Measurements from ENCODE around the gene ACAN.

ACAN gene

GRCh38 chr15:88802250-88802990 is 816 bp upstream of the ACAN start:
- DNase-seq, result no peak

DNA sequence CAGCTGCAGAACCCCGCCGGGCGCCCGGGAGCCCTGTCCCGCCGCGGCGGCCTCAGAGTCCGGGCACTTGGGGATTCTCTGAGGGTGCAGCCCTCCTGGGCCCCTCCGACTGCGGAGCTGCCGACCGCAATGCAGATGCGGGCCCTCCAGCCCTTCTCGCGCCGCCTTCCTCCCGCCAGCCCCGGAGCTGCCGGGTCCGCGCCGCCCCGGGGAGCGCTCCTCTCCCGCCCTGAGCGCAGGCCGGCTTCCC is 320 bp upstream of the ACAN start:
- no peak for DNase-seq

GRCh38 chr15:88803920-88804247 is 648 bp downstream of the ACAN start:
- no peak for DNase-seq

- no peak for DNase-seq
Observed at GRCh38 chr15:88804257-88804656, 1.0 kb downstream of the ACAN start.

DNA sequence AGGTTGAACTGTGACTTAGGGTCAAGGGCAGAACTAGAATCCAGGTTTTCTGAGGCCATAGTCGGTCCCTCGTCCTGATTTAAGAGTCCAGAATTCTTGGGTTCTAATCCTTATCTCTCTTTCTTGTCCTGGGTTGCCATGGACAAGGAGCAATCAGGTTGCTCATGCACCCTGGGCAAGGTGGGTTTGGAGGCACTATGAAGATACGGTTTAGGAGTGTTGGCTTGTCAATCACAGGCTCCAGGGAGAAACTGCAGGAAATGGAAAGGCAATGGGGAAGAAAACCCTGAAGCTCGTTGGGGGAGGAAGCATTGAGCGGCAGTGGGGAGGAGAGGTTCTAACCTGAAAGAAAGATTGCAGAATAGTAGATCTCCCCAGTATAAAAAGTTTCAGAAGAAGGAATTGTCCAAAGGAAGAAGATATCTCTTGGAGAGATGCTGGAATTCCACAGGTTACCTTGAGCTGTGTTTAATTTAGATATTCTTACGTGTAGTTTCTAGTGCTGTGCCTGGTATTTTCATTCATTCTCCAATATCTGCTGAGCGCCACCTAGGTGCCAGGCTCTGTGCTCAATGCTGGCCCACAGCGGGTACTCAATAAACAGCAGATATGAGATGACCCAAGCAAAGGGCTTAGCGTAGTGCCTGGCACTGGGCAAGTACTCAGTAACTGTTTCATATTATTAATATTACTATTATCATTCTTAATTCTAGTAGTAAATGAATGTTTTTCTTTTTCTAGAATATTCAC is 2.0 kb downstream of the ACAN start:
- DNase-seq, result no peak

GRCh38 chr15:88810446-88810845 is 7.2 kb downstream of the ACAN start:
- no peak for DNase-seq

DNA sequence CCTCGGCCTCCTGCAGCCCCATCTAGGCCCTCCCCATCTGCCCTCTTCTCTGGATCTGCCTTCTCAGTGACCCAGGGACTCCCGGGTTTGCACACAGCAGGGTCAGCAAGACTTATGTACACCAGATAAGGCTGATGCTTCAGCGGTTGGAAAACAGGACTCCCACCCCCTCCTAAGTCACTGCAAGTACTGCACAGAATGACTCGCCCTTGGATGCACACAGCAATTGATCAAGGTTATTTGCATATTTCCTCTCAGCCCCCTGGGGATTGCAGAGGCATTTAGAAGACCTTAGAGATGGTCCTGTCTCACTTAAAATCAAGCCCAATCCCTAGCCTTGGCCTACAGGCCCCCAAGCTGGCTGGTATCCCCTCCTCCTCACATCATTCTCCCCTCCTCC is 8.9 kb downstream of the ACAN start:
- DNase-seq, result no peak

DNA sequence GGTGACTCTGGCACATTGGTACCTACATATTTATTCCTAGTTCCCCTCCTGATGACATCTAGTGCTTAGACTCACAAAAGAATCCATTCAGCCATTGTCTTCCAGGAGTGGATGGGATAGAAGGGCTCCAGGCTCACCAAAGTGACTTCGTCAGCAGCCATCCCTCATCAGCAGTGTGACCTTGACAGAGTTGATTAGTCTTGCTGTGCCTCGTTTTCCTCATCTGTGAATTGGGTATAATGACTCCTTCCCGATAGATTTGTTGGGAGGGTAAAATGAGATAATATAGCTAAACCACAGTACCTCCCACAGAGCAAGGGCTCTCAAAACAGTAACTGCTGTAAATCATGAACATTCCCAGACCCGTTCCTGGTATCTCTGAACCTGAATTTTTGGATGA is 10.7 kb downstream of the ACAN start:
- DNase-seq, result no peak

- no peak for DNase-seq
Observed at GRCh38 chr15:88814393-88814792, 11.2 kb downstream of the ACAN start.

- no peak for DNase-seq
Observed at GRCh38 chr15:88818920-88819319, 15.7 kb downstream of the ACAN start.

DNA sequence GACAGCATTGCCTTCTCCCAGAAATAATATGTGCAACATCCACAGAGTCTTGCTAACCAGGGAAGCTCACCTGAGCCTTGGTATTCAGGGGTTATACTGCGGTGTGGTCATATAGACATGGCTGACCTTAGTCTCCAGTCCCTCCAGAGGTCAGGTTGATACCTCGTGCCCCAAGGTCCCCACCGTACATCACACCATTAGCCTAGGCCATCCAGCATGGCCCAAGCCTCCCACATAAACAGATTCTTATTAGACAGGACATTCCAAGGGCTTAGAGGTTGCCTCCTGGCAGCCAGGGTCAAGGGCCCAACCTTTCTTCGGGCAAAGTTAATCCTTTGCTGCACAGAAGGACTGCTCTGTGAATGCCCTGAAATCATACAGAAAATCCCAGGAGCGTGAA is 18.8 kb downstream of the ACAN start:
- DNase-seq, result no peak

DNA sequence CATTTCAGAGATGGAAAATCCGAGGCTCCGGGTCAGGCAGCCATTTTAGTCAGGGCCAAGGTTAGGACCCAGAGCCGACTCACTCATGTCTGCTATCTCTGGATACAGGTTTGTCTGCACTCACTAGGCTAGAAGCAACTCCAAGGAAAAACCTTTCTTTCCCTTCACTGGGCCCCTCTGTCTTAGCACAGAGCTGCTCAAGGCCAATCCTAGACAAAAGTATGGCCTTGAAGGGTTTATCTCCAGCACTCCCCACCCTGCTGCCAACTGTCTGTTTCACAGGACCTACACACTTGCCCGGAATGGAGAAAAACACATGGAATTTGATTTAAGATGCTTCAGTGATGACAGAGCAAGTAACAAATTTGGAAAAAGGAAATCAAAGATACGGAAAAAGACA is 25.6 kb downstream of the ACAN start:
- DNase-seq, result no peak

DNA sequence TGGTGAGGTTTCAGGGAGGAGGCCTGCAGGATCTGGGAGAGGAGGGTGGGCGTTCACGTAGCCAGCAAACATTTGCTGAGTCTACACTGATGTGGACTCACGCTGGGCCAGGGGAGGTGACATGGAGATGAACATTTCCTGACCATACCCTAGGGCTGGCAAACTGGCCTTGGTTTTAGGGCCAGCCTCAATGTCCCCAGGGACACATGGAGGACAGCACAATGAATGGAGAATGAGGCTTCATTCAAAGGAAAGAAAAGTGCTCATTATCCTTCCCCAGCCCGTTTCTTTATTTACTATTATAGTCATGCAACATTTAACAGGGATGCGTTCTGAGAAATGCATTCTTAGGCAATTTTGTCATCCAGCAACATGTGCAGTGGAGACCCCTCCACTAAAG is 26.8 kb downstream of the ACAN start:
- no peak for DNase-seq

DNA sequence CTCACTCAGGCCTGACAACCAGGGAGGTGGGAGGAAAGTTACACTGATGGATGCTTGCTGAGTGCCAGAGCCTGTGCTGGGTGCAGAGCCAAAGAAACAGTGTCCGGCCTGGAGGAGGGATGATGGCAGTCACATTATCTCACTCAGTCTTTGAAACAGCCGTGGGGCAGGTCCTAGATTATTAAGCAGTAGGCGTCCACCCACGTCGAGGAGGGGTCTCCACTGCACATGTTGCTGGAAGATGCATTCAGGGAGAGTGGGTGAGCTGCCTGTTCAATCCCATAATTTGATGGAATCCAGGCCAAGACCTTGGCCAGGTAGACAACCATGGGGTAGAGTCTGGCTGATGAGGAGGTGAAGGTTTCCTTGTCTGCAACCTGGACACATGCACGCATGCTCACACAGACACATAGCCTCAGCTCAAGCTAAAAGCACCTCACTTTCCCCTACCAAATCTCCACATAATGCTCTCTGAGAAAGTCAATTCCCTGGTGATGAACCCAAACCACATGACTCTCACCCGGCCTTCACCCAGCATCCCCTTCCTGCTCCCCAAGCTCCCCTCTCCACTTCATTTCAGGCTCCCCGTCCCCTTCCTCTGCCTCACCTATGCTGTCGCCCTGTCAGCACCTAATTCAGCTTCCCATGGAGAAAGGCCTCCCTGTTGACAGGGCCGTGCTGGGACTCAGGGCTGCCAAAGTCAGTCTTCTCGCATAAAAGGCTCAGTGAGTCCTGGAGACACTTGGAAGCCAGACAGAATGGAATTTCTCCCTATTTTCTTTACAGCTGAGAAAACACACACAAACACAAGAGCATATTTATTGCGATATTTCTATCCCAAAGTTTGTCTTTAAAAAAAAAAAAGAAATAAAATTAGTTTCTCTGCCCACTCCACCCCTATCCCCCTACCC is 29.8 kb downstream of the ACAN start:
- DNase-seq, result no peak

GRCh38 chr15:88833731-88834100 is 30.5 kb downstream of the ACAN start:
- DNase-seq, result no peak

DNA sequence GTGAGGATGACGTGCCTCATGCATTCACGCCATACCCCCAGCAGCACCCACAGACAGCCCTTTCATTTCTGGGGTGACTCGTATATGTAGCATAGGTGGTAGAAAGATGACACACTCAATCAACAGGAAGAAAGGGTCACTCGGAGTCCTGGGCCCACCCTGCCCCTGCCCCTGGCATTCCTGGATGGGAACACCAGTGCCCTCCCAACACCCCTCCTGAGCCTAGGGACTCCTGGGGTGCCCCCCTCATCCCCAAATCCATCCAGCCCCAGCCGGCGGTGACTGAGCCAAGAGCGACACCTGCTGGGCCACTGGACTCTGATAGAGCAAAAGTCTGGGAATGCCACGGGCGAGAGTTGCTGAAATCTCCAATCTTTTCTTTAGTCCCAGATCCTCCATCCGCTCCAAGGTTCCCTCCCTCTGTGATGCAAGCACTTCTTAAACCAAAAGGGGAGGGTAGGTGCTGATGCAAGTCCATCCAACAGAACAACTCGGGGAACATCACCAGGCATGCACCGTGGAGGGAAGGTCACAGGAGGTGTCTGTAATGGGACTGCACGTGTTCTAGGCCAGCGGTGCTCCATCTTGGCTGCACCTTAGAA is 31.1 kb downstream of the ACAN start:
- DNase-seq, result peak; percentile 5

DNA sequence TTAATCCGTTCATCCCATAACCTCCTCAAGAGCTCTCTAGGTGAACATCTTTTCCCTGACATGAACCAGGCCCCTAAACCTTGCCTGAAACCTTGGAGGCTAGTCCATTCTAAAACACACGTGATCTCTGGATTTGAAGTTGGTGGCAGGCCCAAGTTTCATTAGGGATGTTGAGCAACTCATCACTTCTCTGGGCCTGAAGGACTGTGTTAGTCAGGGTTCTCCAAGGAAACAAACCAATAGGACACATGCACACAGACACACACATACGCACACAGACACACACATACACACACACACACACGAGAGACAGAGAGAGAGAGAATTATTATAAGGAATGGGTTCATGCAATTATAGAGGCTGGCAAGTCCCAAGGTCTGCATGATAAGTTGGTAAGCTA is 31.9 kb downstream of the ACAN start:
- no peak for DNase-seq

DNA sequence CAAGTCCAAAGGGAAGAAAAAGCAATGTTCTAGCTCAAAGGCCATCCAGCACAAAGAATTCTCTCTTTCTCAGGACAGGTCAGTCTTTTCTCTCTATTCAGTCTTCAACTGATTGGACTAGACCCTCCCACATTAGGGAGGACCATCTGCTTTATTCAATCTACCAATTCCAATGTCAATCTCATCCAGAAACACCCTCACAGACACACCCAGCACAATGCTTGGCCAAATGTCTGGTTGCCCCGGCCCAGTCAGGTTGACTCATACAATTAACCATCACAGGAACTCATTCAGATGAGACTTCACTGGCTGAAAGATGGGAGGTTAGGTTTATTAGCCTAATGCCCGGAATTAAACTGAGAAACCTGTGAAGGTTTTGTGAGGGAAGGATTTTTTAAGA is 32.4 kb downstream of the ACAN start:
- no peak for DNase-seq

DNA sequence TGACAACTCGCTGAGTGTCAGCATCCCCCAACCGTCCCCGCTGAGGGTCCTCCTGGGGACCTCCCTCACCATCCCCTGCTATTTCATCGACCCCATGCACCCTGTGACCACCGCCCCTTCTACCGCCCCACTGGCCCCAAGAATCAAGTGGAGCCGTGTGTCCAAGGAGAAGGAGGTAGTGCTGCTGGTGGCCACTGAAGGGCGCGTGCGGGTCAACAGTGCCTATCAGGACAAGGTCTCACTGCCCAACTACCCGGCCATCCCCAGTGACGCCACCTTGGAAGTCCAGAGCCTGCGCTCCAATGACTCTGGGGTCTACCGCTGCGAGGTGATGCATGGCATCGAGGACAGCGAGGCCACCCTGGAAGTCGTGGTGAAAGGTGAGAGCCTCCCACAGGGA is 35.4 kb downstream of the ACAN start:
- no peak for DNase-seq

DNA sequence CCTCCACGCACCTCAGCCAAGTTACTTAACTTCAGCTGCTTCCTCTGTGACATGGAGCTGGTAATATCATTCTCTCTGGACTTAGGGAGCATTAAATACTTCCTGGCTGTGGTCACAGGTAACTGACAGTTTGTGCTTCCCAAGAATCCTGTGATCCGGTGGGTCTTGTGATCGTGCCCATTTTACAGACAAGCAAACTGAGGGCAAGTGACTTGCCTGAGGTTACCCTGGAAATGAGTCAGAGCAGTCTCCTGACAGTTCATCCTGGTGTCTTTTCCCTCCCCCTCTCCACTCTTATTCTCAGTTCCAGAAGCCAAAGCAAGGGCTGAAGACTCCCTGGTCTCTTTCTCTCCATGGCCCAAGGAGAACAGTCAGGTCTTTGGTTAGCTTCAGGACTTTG is 35.9 kb downstream of the ACAN start:
- no peak for DNase-seq

DNA sequence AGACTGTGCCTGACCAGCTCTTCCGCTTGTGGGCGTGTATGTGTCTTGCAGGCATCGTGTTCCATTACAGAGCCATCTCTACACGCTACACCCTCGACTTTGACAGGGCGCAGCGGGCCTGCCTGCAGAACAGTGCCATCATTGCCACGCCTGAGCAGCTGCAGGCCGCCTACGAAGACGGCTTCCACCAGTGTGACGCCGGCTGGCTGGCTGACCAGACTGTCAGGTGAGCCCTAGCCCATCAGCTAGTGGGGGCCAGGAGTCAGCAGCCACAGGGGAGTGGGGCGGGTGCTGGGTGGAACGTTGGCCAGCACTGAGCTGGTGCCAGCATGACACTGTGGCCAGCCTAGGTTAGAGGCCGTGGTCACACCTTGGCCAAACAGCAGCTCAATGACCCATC is 36.7 kb downstream of the ACAN start:
- no peak for DNase-seq

DNA sequence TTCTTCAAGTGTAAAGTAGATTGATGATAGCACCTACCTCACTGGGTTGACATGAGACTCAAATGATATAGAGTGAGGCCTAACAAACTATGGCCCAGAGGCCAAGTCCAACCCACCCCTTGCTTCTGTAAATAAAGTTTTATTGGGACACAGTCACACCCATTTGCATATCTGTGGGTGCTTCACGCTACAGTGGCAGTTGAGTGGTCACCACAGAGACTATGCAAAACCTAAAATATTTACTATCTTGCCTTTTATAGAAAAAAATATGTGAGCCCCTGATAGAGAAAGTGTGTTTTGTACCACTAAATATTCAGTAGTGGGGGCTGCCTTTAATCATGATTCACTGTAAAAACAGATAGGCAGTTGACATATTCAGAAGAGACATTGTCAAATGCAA is 38.0 kb downstream of the ACAN start:
- DNase-seq, result no peak

- DNase-seq, result no peak
Observed at GRCh38 chr15:88842156-88842555, 38.9 kb downstream of the ACAN start.

GRCh38 chr15:88843334-88843733 is 40.1 kb downstream of the ACAN start:
- DNase-seq, result no peak
